ENCODE data around the gene CHCHD3.

DNA sequence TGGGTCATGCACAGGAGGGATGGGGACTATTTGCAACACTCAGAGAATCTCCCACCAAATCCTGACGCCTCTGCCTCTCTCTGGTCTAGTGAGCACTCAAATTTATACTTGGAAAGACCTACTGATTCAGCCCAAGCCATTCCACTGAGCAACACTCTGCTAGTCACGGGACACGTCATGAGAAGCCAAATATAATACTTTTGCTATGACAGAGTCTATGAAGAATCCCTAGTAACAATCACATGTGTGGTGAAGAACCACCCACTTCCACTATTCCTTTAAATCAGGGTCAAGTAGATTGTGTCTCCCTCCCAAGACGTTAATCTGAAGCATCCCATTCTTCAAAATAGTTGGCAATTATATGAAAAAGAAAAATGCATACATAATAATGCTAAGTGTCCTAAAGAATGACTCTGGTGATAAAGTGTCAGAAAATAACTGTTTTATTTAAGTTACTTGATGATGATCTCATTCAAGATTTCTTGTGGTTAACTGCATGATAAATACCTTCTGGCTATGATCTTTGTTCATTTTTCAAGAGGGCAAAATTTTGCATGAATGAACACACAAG, 28.5 kb downstream of the CHCHD3 start:
- TF ChIP-seq ZNF274 (IDR thresholded peaks at IDR 0.05; ENCODE audit: low read depth, low read length): no peak
- TF ChIP-seq YY1 (IDR thresholded peaks at IDR 0.05; ENCODE audit: insufficient read depth, insufficient read length): no peak
- TF ChIP-seq SUZ12 (IDR thresholded peaks at IDR 0.05; ENCODE audit: extremely low read depth, insufficient read depth, insufficient read length): no peak

All from NT2/D1 (cell line).